Body of pancreas (tissue), 4 donors: ENCODE results near the gene SLC9A9. TPM values are rescaled to one million over a fixed set of nuclear protein-coding genes. Genes with fewer than 3 reads are reported as not detected.

Source experiments
- ATAC-seq: fragments of 150-250 bp; one replicate; pipeline ENCODE4 v1.9.1; 2016
- DNase-seq, 4 donors: peaks; one replicate each; pipeline ENCODE4 v3.0.0-alpha.2; 2019
- H3K27ac ChIP-seq, 4 donors: fragments of 200-600 bp; sonication (generic); 1 replicate in 3 of 4; 2 replicates in 1 of 4; pipeline versions ENCODE4 v1.5.1 to v1.6.1; 2016 to 2019; ENCODE audit warnings: mild to moderate bottlenecking in 1 of 4, mixed read lengths in 1 of 4, moderate library complexity in 1 of 4
- H3K27me3 ChIP-seq, 2 donors: fragments of 200-600 bp; sonication (generic); one replicate each; pipeline ENCODE4 v1.6.0; 2016; ENCODE audit warnings: mild to moderate bottlenecking in 1 of 2
- H3K36me3 ChIP-seq, 2 donors: fragments of 200-600 bp; sonication (generic); replicated peaks in 1 of 2; 2 replicates each; pipeline ENCODE4 v1.5.1; 2016; ENCODE audit warnings: low read depth in 2 of 2; ENCODE audit not compliant: insufficient read depth in 1 of 2
- H3K4me1 ChIP-seq: fragments of 200-600 bp; sonication (generic); one replicate; pipeline ENCODE4 v1.6.0; 2016
- H3K4me3 ChIP-seq, 2 donors: fragments of 200-600 bp; sonication (generic); 1 replicate in 1 of 2; 2 replicates in 1 of 2; pipeline ENCODE4 v1.5.1; 2016 to 2019
- H3K9me3 ChIP-seq, 3 donors: fragments of 200-600 bp; sonication (generic); 1 replicate in 2 of 3; 2 replicates in 1 of 3; pipeline ENCODE4 v1.5.1; 2016
- POLR2A ChIP-seq, 3 donors: fragments of 450-650 bp; IDR thresholded peaks; one replicate each; pipeline ENCODE4 v1.6.1; 2016; ENCODE audit warnings: antibody characterized with exemption in 3 of 3, mild to moderate bottlenecking in 2 of 3
- WGBS, 2 donors: methylation state at CpG; one replicate each; pipeline ENCODE4 v1.1.5; 2017; 5-methylcytosine and 5-hydroxymethylcytosine counted together
- intact Hi-C: fragments of 100-400 bp; cut with DNase I; formaldehyde crosslinking; loops from one replicate; pipeline ENCODE4 v1.15.1; 2023
- total RNA-seq, 2 donors: library from RNA; depleted of rRNA; stranded (reverse); fragments of >200 nt; gene quantifications; one replicate each; pipeline ENCODE4 v1.1.0, GENCODE V29; 2016
- TF ChIP-seq, protein P1 (sequence below), 7 experiments: fragments of 450-650 bp in 4 of 7; fragments of 200-600 bp in 3 of 7; sonication (generic) in 3 of 7; IDR thresholded peaks; one replicate each; pipeline ENCODE4 v1.5.1; 2016 to 2019; ENCODE audit warnings: antibody characterized with exemption in 7 of 7

Gene SLC9A9
- total RNA-seq, 2 donors from 2014 or later, result 1.6 to 2.3 TPM

DNA sequence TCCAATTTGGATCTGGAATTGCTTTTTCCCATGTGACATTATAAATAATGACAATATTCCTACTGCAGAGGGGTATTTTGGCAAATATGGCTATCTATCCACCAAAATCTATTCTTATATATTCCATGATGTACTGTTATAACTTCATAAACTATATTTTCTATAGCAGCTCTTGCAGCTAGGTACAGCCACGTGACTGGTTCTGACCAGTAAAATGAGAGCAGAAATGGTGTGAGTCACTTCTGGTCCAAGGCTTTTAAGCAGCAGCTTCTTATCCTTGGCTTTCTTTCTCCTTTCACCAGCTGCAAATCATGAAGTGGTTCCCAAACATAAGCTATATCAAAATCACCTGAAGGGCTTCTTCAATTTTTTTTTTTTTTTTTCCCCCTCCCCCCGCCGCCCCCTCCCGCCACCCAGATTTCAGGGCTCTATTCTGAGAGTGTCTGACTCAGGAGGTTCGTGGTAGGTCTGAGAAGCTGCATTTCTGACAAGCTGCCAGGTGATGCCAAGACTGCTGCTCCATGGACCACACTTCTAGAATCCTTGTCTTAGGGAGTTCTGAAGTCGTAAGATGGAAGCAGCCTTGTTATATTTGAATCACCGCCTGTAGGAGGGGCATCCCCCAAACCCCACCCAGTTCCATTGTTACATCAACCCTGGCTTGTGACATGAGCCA, 371.2 kb downstream of the SLC9A9 start:
- Histone ChIP-seq H3K36me3 (no peaks in the 10 kb centered on the region), H3K27me3 (no peaks in the 10 kb centered on the region), H3K4me1 (no peaks in the 10 kb centered on the region), H3K4me3 (no peak overlapping the region), H3K27ac (no peak overlapping the region), H3K9me3 (no peaks in the 10 kb centered on the region)
- intact Hi-C loops, result no loop called here
- TF ChIP-seq POLR2A (IDR thresholded peaks at IDR 0.05), result no peak
- DNase-seq (no peak), ATAC-seq (no peak)
- 75 to 79% methylated on average over 7 of the region's 7 CpGs for WGBS, 2 donors

DNA sequence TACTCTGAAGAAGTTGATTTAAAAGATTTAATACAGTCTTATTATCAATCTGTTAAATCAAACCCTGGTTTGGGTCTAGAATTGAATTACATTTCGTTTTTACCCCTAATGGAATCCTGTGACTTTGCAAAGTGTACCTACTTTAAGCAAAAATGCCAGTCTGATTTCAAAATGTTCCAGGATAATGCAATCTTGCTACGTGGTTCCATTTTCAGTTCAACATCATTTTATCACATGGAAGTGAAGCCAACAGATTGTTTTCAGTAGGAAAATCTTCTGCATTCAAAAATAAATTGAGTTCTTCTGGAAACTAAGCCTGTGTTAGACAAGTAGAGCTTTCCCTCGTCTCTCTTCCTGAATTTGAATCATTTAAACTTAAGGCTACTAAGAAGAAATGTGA, 372.3 kb downstream of the SLC9A9 start:
- H3K4me1 ChIP-seq, result no peaks in the 10 kb centered on the region
- H3K27me3 ChIP-seq, result no peaks in the 10 kb centered on the region
- TF ChIP-seq POLR2A (IDR thresholded peaks at IDR 0.05), result no peak
- TF ChIP-seq, protein P1, sequence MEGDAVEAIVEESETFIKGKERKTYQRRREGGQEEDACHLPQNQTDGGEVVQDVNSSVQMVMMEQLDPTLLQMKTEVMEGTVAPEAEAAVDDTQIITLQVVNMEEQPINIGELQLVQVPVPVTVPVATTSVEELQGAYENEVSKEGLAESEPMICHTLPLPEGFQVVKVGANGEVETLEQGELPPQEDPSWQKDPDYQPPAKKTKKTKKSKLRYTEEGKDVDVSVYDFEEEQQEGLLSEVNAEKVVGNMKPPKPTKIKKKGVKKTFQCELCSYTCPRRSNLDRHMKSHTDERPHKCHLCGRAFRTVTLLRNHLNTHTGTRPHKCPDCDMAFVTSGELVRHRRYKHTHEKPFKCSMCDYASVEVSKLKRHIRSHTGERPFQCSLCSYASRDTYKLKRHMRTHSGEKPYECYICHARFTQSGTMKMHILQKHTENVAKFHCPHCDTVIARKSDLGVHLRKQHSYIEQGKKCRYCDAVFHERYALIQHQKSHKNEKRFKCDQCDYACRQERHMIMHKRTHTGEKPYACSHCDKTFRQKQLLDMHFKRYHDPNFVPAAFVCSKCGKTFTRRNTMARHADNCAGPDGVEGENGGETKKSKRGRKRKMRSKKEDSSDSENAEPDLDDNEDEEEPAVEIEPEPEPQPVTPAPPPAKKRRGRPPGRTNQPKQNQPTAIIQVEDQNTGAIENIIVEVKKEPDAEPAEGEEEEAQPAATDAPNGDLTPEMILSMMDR (IDR thresholded peaks at IDR 0.05), result no peak
- no peaks in the 10 kb centered on the region for H3K36me3 ChIP-seq
- 51 to 56% methylated on average over 3 of the region's 3 CpGs for WGBS, 2 donors
- no peaks in the 10 kb centered on the region for H3K9me3 ChIP-seq
- H3K27ac ChIP-seq, result no peak overlapping the region
- no peak overlapping the region for H3K4me3 ChIP-seq
- ATAC-seq (no peak), DNase-seq (no peak)
- intact Hi-C loops, result no loop called here

DNA sequence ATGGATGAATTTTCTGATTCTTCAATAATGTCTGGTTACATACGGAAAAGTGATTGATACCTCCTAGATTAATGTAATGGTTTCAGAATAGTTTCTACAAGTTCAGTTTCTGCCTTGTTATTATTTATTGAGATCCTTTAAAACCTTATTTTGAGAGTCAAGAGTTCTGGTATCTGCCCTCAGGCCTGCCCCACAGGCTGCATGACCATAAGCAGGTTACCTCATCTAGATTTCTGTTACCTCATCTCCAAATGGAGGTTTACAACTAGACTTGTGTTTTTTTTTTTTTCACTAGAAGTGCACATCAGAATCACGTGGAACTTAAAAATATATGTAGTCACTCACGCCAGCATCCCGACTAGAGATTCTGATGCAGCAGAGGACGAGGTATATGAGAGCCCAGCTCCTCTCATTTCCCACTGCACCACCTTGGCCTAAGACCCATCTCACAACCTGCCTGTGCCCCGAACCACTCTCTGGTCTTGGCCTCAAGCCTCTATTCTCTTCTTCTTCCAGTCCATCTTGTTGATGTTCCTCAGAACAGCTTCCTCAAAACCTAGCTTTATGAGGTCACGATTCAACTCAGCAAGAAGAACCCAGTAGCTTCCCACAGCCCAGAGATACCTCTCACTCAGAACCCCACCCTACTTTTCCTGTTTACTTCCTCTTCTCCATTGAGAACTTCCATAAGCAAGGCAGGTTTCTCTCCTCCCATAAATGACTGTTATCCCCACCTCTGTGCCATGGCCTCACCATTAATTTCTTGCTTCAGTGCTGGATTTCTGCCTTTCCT, 375.3 kb downstream of the SLC9A9 start:
- WGBS, 2 donors, result 70 to 78% methylated on average over 7 of the region's 7 CpGs
- Histone ChIP-seq H3K4me1 (no peaks in the 10 kb centered on the region), H3K36me3 (no peaks in the 10 kb centered on the region), H3K27me3 (no peaks in the 10 kb centered on the region), H3K27ac (no peak overlapping the region), H3K4me3 (no peak overlapping the region), H3K9me3 (no peaks in the 10 kb centered on the region)
- no peak for TF ChIP-seq POLR2A (IDR thresholded peaks at IDR 0.05)
- TF ChIP-seq, protein P1 (IDR thresholded peaks at IDR 0.05), result no peak
- DNase-seq (no peak), ATAC-seq (no peak)
- intact Hi-C loops, result no loop called here

DNA sequence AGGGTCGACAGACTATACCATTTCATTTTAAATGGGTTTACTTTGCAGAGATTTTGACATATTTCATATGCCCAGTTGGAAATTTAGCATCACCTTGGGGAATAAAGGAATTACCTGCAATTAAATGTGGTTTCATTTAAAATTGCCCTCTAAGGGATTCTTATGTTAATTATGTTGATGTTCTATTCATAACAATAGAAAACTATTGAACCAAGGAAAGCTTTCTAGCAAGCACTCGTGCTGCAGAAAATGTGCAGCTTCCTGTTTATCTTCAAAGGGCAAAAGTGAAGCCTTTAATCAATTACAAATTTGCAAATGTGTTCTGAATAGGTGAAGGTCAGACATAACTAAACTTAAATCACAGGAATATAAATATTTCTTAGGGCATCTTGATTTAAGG, 376.6 kb downstream of the SLC9A9 start:
- H3K4me1 ChIP-seq, result no peaks in the 10 kb centered on the region
- TF ChIP-seq, protein P1 (IDR thresholded peaks at IDR 0.05), result no peak
- no peak for TF ChIP-seq POLR2A (IDR thresholded peaks at IDR 0.05)

DNA sequence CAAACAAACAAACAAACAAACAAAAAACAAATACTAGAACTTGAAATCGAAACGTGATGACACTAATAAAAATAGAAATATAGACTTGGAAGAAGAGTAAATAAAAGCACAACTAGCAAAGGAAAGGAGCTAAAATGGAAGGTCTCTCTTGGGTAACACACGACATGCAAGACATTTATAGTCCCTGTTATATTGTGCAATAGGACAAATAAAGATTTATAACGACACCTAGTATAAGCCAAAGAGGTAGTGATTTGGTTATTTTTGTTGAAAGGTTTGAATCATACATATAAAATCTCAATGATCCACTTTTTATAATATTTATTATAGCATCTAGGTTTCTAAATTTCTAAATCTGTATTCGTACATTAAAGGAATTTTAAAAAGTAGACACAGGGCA, 379.1 kb downstream of the SLC9A9 start:
- DNase-seq (no peak), ATAC-seq (no peak)
- no peaks in the 10 kb centered on the region for H3K9me3 ChIP-seq
- no peaks in the 10 kb centered on the region for H3K27me3 ChIP-seq
- TF ChIP-seq POLR2A (IDR thresholded peaks at IDR 0.05), result no peak
- TF ChIP-seq, protein P1 (IDR thresholded peaks at IDR 0.05), result no peak
- no peaks in the 10 kb centered on the region for H3K36me3 ChIP-seq
- intact Hi-C loops, result no loop called here
- 71 to 74% methylated on average over 5 of the region's 5 CpGs for WGBS, 2 donors
- H3K4me3 ChIP-seq, result no peak overlapping the region
- no peaks in the 10 kb centered on the region for H3K4me1 ChIP-seq
- H3K27ac ChIP-seq, result no peak overlapping the region

More for the DNA sequence above, 376.6 kb downstream of the SLC9A9 start:
- H3K9me3 ChIP-seq, result no peaks in the 10 kb centered on the region
- H3K36me3 ChIP-seq, result no peaks in the 10 kb centered on the region
- WGBS, 2 donors, result 22 to 37% methylated on average over 2 of the region's 2 CpGs
- no peak overlapping the region for H3K27ac ChIP-seq
- intact Hi-C loops, result no loop called here
- H3K4me3 ChIP-seq, result no peak overlapping the region
- DNase-seq, result no peak
- H3K27me3 ChIP-seq, result no peaks in the 10 kb centered on the region
- no peak for ATAC-seq
